Immature natural killer cell (primary cell): ENCODE measurements around the gene MZT2B. TPM values are rescaled to one million over a fixed set of nuclear protein-coding genes. Genes with fewer than 3 reads are reported as not detected.
"Not testable (repeated sequence)": the region's sequence is repeated elsewhere in the genome, so short reads cannot be mapped to it uniquely, and the experiment has no call there.

Source experiments
- DNase-seq, 3 donors: peaks; one replicate each; pipeline ENCODE4 v3.0.0; 2022; ENCODE audit warnings: mixed read lengths in 1 of 3
- H3K27ac Mint-ChIP-seq, 6 donors: one replicate each; pipeline ENCODE4 v1.8.0; 2020; ENCODE audit warnings: mixed read lengths in 6 of 6, mild to moderate bottlenecking in 5 of 6, inconsistent platforms in 4 of 6, moderate library complexity in 3 of 6
- H3K27me3 Mint-ChIP-seq, 3 donors: one replicate each; pipeline ENCODE4 v1.8.0; 2020 to 2021; ENCODE audit warnings: low read depth in 3 of 3, mild to moderate bottlenecking in 3 of 3, mixed read lengths in 3 of 3, moderate library complexity in 3 of 3, inconsistent platforms in 1 of 3
- H3K36me3 Mint-ChIP-seq, 3 donors: one replicate each; pipeline ENCODE4 v1.8.0; 2020; ENCODE audit warnings: mixed read lengths in 3 of 3, inconsistent platforms in 2 of 3, mild to moderate bottlenecking in 2 of 3
- H3K4me1 Mint-ChIP-seq, 2 donors: one replicate each; pipeline ENCODE4 v1.8.0; 2020; ENCODE audit warnings: inconsistent platforms in 2 of 2, mild to moderate bottlenecking in 2 of 2, mixed read lengths in 2 of 2, moderate library complexity in 1 of 2
- H3K4me3 Mint-ChIP-seq, 5 donors: one replicate each; pipeline ENCODE4 v1.8.0; 2020; ENCODE audit warnings: mild to moderate bottlenecking in 5 of 5, mixed read lengths in 5 of 5, inconsistent platforms in 3 of 5, moderate library complexity in 3 of 5
- H3K9me3 Mint-ChIP-seq, 6 donors: one replicate each; pipeline ENCODE4 v1.8.0; 2020; ENCODE audit warnings: mild to moderate bottlenecking in 6 of 6, mixed read lengths in 6 of 6, inconsistent platforms in 4 of 6, moderate library complexity in 3 of 6
- polyA plus RNA-seq, 3 donors: library from polyadenylated mRNA; unstranded; fragments of 300-500 nt; fragmentation: Illumina TruSeq; gene quantifications; one replicate each; pipeline ENCODE4 v1.2.3, GENCODE V29; 2021

MZT2B gene
- polyA plus RNA-seq, 3 donors from 2014 or later = 183 to 199 (median 189) TPM

DNA sequence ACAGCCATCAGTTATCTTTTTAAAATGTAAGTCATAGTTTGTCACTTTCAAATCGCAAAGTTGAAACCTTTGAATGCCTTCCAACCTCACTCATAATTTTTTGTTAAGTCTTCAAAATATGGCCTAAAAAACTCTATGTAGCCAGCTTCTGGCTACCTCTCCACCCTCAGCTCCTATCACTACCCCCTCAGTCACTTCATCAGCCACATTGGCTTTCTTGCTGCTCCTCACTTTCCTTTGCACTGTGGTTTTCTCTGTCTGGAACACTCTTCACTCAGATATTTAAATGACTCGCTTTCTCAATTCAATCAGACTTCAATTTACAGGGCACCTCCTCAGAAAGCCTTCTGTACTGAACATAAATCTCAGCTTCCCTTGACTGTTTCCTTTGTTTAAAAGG, 51.0 kb downstream of the MZT2B start:
- not testable (repeated sequence) for DNase-seq, H3K27me3 Mint-ChIP-seq, H3K27ac Mint-ChIP-seq, H3K9me3 Mint-ChIP-seq, H3K4me3 Mint-ChIP-seq, H3K4me1 Mint-ChIP-seq, H3K36me3 Mint-ChIP-seq

DNA sequence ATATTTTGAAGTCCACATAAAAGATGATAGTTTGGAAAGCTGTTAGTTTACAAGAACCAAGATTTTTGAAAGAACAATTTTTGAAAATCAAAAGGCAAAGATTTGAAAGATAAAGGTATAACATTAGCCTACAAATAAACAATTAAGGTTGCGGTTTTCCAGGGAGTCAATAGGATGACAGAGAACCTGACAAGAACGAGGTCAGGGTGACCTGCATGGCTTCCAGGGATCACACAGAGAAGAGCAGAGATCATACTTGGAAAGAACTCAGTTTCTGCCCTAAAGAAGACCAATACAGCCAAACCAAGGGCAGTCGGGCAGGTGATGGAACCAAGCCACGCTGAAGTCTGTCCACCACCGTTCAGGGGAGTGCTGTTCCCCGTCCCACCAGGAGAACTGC, 57.5 kb downstream of the MZT2B start:
- H3K4me3 Mint-ChIP-seq, H3K27ac Mint-ChIP-seq, H3K36me3 Mint-ChIP-seq, DNase-seq, H3K9me3 Mint-ChIP-seq, H3K27me3 Mint-ChIP-seq, H3K4me1 Mint-ChIP-seq: not testable (repeated sequence)

Other genes starting within 250 kb of the MZT2B start
- not detected for gene RAB6C, start 202.6 kb upstream of the MZT2B start, polyA plus RNA-seq
- not detected for gene POTEF, start 53.0 kb upstream of the MZT2B start, polyA plus RNA-seq
- gene CCDC74B, start 37.1 kb upstream of the MZT2B start, polyA plus RNA-seq = under 1 TPM in 1 of 3 donors, not detected in 2; 0.36 TPM
- gene SMPD4, start 660 bp upstream of the MZT2B start, polyA plus RNA-seq = 10 to 100 TPM; 15.6 to 39.6 (median 21.2) TPM
- gene TUBA3E, start 16.2 kb downstream of the MZT2B start, polyA plus RNA-seq = not detected
- 100 to 1,000 TPM in 1 of 3 donors, 10 to 100 TPM in 2; 45.3 to 103 (median 84.7) TPM for gene IMP4, start 160.6 kb downstream of the MZT2B start, polyA plus RNA-seq
- 100 to 1,000 TPM in 1 of 3 donors, 10 to 100 TPM in 2; 89.4 to 190 (median 91.1) TPM for gene PTPN18, start 173.8 kb downstream of the MZT2B start, polyA plus RNA-seq